Activated T-cell treated with anti-CD3 and anti-CD28 coated beads for 24 hours (primary cell): ENCODE measurements around the gene MLLT3.
"Not testable (repeated sequence)": the region's sequence is repeated elsewhere in the genome, so short reads cannot be mapped to it uniquely, and the experiment has no call there.

ENCODE experiments used
- DNase-seq: peaks from one replicate; pipeline ENCODE4 v3.0.0-alpha.2; 2020; ENCODE audit warnings: low read depth

MLLT3 gene

DNA sequence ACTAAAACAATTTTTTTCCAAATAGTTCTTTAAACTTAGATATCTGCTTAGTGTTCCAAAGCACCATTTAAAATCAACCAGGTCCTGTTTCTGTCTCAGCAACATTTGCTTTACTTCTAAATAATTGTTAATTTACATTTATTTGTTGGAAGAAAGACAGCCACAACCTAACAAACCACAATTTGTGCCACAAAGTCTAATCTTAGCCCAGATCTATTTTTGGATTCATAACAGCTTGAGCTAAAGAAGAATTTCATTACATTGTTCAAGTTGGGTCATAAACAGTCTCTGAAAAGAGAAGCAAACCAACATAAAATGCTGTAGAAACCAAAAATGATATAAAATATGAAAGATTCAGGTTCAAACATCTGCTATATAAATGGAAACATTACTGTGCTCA is 24.4 kb downstream of the MLLT3 start:
- DNase-seq = no peak

DNA sequence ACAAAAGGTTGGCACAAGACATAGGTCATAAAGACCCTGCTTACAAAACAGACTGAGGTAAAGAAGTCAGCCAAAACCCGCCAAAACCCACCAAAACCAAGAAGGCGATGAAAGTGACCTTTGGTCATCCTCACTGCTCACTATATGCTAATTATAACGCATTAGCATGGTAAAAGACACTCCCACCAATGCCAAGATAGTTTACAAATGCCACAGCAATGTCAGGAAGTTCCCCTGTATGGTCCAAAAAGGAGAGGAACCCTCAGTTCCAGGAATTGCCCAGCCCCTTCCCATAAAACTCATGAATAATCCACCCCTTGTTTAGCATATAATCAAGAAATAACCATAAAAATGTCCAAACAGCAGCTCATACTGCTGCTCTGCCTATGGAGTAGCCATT is 27.7 kb downstream of the MLLT3 start:
- no peak for DNase-seq

DNA sequence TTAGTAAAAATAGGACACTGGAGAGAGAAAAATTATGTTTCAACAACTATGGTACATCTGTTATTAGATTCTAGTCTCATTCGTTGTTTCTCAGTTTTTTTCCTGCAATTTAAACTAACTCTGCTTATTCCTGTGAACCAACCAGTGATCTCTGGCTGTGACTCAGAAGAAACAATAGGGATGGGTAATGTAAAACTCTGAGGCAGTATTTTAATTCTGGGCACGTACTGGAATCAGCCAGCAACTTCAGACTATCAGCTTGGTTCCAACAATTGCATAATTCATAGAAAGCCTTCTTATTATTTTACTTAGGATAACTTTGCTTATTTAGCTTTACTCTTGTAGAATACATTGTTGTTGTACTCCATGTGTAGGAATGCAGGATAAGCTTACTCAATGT is 28.8 kb downstream of the MLLT3 start:
- DNase-seq = no peak

DNA sequence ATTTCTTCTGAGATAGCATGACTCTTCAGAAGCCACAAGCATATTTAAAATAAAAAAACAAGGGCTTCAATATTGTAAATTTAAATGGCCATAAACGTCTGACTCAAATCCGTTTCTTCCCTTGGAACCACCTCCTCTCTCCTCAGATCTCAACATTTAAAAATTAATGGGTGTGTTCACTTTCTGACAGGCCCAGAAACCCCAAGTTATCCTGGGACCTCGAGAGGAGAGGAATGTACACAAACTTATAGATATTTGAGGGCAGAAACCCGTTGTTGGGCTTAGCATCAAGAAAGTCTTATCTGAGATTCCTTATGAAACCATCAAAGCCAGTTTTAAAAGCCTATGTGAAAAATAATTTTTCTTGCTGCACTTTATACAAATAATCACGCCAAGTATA is 29.2 kb downstream of the MLLT3 start:
- no peak for DNase-seq

DNA sequence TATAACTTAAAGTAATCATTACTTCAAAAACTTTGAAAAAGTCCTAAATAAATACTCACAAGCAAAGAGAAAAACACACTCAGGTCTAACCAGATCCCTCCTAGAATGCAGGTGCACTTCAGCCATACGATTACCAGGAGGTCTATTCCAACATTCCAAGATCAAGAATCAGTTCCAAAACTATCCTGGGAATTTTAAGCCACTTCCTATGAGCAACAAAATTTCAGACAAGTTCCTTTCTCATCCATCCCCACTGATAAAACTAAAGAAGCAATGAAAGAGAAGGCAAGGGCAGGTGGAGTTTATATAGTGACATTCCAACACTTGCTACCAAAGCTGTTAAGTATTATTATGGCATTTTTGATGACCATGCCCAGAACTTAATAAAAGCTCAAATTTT is 29.6 kb downstream of the MLLT3 start:
- DNase-seq = no peak

DNA sequence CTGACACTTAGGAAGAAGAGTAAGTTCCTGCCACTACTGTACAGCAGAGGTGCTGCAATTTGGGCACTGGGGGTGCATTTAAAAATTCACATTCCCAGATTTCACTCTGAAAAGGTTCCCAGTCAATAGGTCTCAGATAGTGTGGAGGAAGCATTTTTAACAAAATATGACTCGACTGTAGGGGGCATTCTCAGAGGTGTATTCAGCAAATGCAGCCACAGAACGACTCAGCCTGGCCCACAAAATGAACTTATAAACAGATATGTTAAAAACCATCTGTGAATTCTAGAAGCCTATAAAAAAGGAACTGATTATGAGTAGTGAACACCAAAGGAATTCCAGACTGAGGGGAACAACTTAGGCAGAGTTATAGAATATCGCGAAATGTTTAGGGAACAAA is 31.1 kb downstream of the MLLT3 start:
- DNase-seq = no peak

DNA sequence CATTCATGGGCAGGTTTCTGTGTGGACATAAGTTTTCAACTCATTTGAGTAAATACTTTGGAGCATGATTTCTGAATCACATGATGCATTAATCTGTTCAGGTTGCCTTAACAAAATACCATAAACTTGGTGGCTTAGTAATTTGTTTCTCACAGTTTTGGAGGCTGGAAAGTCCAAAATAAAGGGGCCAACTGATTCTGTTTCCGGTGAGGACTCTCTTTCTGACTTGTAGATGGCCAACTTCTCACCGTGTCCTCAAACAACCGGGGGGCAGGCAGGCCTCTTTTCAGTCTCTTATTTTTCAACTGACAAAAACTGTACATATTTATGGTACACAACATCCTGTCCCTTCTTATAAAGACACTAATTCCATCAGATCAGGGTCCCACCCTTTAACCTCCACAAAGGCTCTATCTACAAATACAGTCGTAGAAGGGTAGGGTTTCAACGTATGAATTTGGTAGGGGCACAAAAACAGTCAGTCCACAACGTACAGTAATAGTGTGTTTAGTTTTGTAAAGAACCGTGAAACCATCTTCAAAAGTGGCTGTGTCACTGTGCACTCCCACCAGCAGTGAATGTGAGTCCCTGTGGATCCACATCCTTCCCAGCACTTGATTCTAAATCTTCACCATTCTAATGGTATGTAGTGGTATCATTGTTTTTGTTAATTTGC is 37.2 kb downstream of the MLLT3 start:
- DNase-seq = no peak

DNA sequence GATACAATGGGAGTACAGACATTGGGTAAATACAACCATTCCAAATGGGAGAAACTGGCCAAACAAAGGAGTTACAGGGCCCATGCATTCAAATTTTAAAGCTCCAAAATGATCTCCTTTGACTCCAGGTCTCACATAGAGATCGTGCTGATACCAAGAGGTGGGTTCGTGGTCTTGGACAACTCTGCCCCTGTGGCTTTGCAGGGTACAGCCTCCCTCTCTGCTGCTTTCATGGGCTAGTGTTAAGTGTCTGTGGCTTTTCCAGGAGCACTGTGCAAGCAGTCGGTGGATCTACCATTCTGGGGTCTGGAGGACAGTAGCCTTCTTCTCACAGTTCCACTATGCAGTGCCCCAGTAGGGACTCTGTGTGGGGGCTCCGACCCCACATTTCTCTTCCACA is 39.2 kb downstream of the MLLT3 start:
- DNase-seq = not testable (repeated sequence)

DNA sequence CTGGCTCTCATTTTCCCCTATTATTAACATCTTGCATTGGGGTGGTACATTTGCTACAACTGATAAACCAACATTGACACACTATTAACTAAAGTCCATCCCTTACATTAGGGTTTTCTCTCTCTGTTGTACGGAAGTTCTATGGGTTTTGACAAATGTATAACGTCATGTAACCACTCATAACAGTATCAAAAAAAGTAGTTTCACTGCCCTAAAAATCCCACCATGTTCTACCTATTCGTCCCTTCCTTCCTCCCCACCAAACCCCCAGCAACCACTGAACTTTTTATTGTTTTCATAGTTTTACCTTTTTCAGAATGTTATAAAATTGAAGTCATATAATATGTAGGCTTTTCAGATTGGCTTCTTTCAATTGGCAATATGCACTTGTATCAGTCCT is 40.1 kb downstream of the MLLT3 start:
- DNase-seq = no peak

DNA sequence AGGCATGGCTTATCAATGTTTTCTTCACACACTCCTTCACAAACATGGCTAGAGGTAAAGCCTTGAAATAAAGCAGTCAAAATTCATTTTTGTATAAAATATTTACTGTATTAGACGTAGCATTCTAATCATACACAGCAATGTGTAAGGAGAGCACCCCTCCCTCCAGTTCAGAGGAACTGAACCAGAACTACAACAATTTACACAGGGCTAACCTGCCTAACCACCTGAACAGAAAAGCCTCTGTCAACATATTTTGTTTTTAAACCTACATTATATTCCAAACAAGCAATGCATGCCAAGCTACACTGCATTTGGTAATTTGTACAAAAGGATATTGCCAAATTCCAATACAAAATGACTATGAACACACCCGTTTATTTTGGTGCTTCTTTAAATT is 41.6 kb downstream of the MLLT3 start:
- no peak for DNase-seq

DNA sequence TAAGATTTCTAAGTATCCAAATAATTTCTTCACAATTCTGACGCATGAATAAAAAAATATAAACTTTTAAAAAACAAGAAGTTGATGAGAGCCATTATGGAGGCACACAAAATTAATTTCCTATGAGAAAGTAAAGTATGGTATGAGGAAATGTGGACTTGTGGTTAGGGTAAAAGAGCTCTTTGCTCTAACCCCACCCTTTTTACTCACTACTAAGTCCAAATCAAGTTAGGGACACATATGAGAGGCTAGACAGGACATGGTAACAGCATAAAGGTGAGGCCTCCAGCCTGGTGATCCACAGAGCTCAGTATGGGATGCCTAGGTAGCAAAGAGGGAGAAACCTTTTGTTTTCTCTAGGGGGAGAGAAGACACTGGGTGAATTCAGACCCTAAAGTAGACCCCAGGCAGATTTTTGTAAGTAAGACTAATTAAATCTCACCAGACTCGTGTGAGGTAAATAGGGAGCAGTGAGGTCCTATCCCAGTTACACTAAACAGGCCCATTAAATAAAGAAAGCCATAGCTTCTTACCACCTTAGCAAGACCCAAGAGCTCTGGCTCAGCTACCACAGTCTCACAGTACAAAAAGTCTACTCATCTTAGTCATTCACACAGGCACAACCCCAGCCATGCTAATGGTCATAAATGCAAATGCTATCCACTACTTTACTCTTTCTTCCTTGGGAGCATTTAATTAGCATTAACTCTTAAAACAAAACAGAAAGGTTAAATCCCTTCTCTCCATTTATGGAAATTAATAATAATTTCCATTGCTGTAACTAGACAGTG is 42.6 kb downstream of the MLLT3 start:
- no peak for DNase-seq

DNA sequence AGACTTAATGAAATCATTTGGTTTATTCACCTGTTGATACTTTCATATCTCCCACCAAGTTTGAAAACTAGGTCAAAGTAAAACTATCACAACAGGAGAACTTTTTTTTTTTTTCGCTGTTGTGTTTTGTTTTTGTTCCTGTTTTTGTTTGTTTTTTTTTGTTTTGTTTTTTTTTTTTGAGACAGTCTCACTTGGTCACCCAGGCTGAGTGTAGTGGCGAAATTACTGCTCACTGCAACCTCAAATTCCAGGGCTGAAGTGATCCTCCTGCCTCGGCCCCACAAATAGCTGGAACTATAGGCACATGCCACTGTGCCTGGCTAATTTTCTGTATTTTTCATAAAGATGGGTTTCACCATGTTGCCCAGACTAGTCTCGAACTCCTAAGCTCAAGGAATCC is 49.3 kb downstream of the MLLT3 start:
- no peak for DNase-seq

DNA sequence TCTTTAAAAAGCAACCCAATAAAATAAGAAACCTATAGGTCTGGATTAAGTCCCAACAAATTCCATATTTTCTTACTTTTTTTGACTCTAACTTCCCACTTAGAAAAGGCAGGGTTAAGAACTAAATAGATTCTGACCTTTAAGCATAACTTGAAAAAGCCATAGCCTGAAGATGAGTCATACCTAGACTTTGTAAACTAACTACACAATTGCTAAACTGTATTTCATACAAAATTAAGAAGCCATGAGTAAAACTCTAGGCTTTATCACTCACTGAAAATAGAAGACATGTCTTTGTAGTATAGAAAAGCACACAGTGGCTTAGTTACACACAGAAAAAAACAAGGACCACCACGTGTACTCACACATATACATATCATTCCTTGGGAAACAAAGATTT is 51.5 kb downstream of the MLLT3 start:
- DNase-seq = no peak

DNA sequence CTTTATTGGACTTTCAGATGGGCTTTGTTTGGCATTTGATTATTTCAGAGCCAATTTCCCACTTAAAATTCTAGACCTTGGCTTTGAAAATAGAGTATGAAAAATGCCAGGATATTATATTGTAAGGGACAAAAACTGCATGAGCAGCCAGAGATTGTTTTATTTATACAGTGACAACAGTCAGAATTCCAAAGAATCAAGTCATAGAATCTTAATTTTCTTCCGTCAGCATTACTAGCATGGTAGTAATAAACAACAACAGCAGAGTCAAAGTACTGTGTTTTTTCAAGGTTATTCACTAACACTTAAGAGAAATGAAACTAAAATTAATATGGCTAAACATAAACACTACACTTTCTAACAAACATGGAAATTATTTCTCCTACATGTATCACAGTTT is 52.2 kb downstream of the MLLT3 start:
- DNase-seq = no peak

DNA sequence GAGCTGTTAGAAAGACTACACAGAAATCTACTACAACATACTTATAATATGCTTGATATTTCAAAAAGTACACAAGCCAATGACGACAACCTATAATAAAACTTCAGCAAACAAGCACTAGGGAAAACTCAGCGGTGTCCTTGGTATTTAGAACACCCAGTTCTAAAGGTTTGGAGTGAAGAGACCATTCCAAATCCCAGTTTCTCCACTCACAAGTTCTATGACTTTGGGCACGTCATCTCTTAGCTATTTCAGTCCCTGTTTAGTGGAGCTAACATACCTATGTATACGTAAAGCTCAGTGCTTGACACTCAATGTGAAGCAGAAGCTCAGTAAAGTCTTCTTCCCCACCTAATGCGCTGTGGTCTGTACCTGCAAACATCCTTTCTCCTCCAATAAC is 52.8 kb downstream of the MLLT3 start:
- no peak for DNase-seq

DNA sequence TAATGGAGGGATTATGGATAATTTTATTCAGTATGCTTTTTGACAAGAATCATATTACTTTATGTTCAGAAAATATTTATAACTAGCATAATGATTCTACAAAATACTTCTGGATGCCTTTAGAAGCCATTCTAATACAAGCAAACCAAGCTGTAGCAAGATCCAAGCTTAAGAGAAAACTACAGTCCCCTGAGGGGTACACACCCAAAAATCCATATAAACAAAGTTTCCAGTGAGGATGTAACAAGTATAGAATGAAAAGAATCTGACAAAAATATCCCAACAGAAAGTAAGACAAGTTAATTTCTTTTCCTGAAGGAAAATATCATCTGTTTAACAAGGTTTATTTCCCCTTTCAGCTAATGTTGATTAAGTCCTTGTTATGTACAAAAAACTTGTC is 53.9 kb downstream of the MLLT3 start:
- DNase-seq = no peak

DNA sequence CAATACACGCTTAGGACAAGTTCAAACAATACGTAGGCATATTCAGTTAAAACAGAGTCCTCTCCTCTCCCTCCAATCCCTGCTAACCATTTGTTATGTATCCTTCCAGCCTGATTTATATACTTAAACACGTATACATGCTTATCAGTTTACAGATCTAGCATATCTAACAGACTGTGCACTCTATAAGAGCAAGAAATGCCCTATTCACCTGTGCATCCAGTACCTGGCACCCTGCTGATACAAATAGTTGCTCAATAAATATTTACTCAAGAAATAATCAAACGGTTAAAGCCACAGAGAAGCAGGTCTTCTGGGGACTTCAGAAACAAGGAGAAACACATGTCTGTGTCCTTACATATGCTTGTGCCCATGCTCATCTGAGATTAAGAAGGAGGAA is 55.9 kb downstream of the MLLT3 start:
- DNase-seq = no peak

DNA sequence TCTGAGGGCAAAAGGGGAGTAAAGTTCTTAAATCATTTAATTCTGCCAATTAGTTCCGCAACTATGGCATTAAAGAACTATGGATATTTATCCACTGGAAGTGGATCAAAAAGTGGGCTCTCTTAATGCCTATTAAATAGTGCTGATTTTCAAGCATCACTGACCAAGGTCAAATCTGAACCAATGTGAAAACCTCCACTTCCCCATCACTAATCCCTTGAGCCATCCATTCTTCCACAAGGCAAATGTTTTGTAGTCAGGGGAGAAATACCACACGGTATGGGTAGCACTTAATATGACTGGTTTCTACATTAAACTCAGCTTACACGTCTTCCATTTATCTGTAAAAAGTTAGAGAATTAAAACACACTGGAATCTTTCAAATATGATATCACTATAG is 57.6 kb downstream of the MLLT3 start:
- no peak for DNase-seq

DNA sequence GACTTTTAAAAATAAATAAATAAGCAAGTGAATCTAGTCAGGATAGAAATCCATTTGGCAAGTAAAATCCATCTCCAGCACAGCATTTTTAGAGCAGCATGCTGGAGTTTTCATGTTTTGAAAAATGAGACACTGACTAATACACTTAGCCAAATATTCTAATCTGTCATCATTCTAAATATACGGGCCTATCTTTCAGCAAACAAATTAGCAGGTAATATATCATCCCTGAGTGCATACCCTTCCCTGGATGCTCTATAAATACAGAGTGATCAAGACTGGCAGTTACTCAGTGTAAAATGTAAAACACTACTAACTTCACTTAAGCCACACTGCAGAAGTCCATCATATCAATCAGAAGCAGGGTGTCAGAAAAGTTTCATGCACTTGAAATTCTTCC is 58.4 kb downstream of the MLLT3 start:
- DNase-seq = no peak

DNA sequence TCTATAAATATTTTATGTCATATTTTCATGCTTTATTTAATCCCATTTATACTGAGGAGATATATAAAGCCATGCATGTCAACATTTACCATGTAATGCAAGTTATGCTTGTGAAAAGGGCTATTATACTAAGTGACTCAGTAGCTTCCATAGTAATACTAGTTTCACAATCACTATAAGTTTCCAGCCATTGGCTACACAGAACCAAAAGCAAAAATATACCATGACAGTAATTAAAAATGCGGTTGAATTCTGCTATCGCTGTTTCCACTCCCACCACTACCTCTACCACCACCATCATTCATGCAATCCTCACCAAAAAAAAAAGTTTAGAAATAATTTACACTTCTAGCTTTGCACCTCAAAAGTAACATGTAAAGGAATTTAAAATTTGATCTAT is 60.2 kb downstream of the MLLT3 start:
- DNase-seq = no peak

DNA sequence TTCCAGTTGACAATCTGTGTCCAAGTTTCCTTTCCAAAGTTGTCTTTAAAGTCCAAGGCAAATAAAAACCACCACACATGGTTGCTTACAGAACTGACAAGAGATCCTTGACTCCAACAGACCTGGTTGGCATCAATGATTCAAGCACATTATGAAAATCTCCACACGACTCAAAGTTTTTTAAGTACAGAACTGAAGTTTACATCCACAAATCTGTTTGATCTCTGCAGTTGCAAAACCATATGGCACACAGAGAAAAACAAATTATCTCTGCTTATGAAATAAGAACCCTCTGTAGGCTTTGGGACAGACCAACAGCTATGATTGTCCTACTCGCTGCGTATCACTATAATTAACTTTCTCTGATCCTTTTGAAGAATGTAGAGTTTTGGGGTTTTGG is 60.8 kb downstream of the MLLT3 start:
- no peak for DNase-seq

DNA sequence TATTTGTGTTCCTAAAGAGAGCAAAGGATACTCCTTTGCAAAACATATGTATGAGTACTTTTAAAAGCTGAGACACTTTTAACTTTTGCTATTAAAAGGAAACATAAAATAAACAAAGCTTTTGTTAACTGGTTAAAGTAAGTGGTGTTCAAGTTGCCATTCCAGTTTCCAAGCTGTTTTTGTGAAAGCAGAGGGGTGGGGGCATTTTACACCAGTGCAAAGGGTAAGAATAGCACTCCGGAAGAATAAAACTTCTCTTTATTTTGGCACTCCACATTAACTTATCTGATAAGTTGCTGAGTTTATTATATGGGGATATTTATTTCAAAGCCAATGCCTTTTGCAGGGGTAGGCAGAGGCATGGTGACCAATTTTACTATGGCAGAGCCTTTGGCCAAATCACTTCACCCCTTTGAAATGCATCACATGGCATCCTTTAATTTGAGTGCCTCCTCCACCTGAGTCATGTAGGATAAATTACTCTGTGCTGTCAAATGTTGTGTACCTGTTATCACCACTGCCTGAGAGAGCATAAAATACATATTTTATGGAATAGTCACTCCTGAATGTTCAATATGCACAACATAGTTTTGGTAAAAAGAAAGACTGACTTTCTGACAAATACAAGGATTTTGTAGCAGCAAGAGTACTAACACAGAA is 62.9 kb downstream of the MLLT3 start:
- DNase-seq = no peak

DNA sequence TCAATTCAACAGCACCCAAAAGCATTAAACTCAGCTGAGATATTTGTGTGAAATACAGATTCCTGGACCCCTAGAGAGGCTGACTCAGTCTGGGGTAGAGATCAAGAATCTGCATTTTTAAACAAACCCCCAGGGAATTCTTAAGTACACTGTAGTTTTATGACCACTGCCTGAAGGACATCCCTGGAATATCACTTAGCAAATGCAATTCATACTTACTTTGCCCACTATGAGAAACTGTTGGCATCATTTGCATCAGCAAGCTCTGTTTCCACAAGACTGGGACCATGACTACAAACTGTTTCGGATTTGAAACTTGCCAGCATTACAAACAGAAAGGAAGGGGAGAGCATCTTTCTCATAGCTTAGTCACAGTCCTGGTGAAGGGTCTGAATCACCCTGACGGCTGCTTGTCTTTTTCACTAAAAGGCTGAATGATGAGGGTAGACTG is 63.7 kb downstream of the MLLT3 start:
- DNase-seq = peak; percentile 26
